AG09319 (cell line): ENCODE data around the gene ZBTB11.
"Not testable (repeated sequence)": the region's sequence is repeated elsewhere in the genome, so short reads cannot be mapped to it uniquely, and the experiment has no call there.

Experiments
- DNase-seq: peaks from one replicate; pipeline ENCODE4 v3.0.0-alpha.2; 2010; ENCODE audit warnings: low read depth; ENCODE audit errors: extremely low read depth
- CTCF ChIP-seq: IDR thresholded peaks from 2 replicates; pipeline ENCODE4 v1.5.1; 2011; ENCODE audit warnings: low read depth, mild to moderate bottlenecking, inconsistent platforms, low read length, moderate library complexity

ZBTB11 gene

GRCh38 chr3:101701696-101702634 is 25.0 kb upstream of the ZBTB11 start:
- TF ChIP-seq CTCF, result no peak
- DNase-seq, result no peak

GRCh38 chr3:101695779-101696372 is 18.9 kb upstream of the ZBTB11 start:
- TF ChIP-seq CTCF, result peak; percentile 58
- no peak for DNase-seq

- not testable (repeated sequence) for DNase-seq
These were observed 17.9 kb upstream of the ZBTB11 start for GRCh38 chr3:101694836-101695235.

- DNase-seq, result not testable (repeated sequence)
- peak; percentile 41 for TF ChIP-seq CTCF
These were observed 16.6 kb upstream of the ZBTB11 start for GRCh38 chr3:101693540-101693939.

GRCh38 chr3:101691685-101692671 is 15.0 kb upstream of the ZBTB11 start:
- not testable (repeated sequence) for DNase-seq

GRCh38 chr3:101690972-101691371 is 14.0 kb upstream of the ZBTB11 start:
- TF ChIP-seq CTCF, result no peak
- no peak for DNase-seq

- DNase-seq, result no peak
- TF ChIP-seq CTCF, result no peak
These were observed 12.4 kb upstream of the ZBTB11 start for GRCh38 chr3:101689286-101689685.
